ENCODE results near the gene BPIFB1.

BPIFB1 gene

GRCh38 chr20:33322456-33322855 is 39.4 kb downstream of the BPIFB1 start:
- H3K4me1 ChIP-seq (ENCODE audit: insufficient read depth, low read length, severe bottlenecking), result no peaks in the 10 kb centered on the region
- no peaks in the 10 kb centered on the region for H3K9me3 ChIP-seq (ENCODE audit: low read length)
- H3F3A ChIP-seq (ENCODE audit: insufficient read depth, low read length), result no peaks in the 10 kb centered on the region
- H3K9ac ChIP-seq (ENCODE audit: low read length), result no peak overlapping the region
- no peaks in the 10 kb centered on the region for H4K20me1 ChIP-seq (ENCODE audit: insufficient read depth, low read length)
- no peak overlapping the region for H3K4me2 ChIP-seq (ENCODE audit: low read length)
- TF ChIP-seq EZH2 (IDR thresholded peaks at IDR 0.05; ENCODE audit: borderline replicate concordance, low read length) (no peak), CTCF (IDR thresholded peaks at IDR 0.05; ENCODE audit: low read length) (no peak)
- peaks cover 27% of the 10 kb centered on the region for H3K27me3 ChIP-seq (ENCODE audit: insufficient read depth, low read length)
- no peaks in the 10 kb centered on the region for H3K36me3 ChIP-seq (ENCODE audit: insufficient read depth, low read length)
- H3K79me2 ChIP-seq (ENCODE audit: insufficient read depth, low read length), result no peaks in the 10 kb centered on the region
- no peak overlapping the region for H3K27ac ChIP-seq (ENCODE audit: low read depth, low read length, poor library complexity, severe bottlenecking)
- no peak overlapping the region for H2AFZ ChIP-seq (ENCODE audit: low read length)
- no peak overlapping the region for H3K4me3 ChIP-seq (ENCODE audit: low read depth, low read length, poor library complexity, severe bottlenecking)
- no peaks in the 10 kb centered on the region for H3K9me2 ChIP-seq (ENCODE audit: low read depth, low read length)

GRCh38 chr20:33323236-33323635 is 40.2 kb downstream of the BPIFB1 start:
- Histone ChIP-seq H3F3A (ENCODE audit: insufficient read depth, low read length) (no peaks in the 10 kb centered on the region), H3K9me3 (ENCODE audit: low read length) (no peaks in the 10 kb centered on the region), H3K9ac (ENCODE audit: low read length) (no peak overlapping the region), H3K4me1 (ENCODE audit: insufficient read depth, low read length, severe bottlenecking) (no peaks in the 10 kb centered on the region), H3K4me3 (ENCODE audit: low read depth, low read length, poor library complexity, severe bottlenecking) (no peak overlapping the region), H2AFZ (ENCODE audit: low read length) (no peak overlapping the region), H3K79me2 (ENCODE audit: insufficient read depth, low read length) (no peaks in the 10 kb centered on the region), H3K9me2 (ENCODE audit: low read depth, low read length) (no peaks in the 10 kb centered on the region), H3K4me2 (ENCODE audit: low read length) (no peak overlapping the region), H3K36me3 (ENCODE audit: insufficient read depth, low read length) (no peaks in the 10 kb centered on the region), H3K27ac (ENCODE audit: low read depth, low read length, poor library complexity, severe bottlenecking) (no peak overlapping the region), H3K27me3 (ENCODE audit: insufficient read depth, low read length) (peaks cover 19% of the 10 kb centered on the region; the same call in 1 of the 2 replicates), H4K20me1 (ENCODE audit: insufficient read depth, low read length) (no peaks in the 10 kb centered on the region)
- no peak for TF ChIP-seq EZH2 (IDR thresholded peaks at IDR 0.05; ENCODE audit: borderline replicate concordance, low read length)
- TF ChIP-seq CTCF (IDR thresholded peaks at IDR 0.05; ENCODE audit: low read length), result no peak

- TF ChIP-seq EZH2 (IDR thresholded peaks at IDR 0.05; ENCODE audit: borderline replicate concordance, low read length) (no peak), CTCF (IDR thresholded peaks at IDR 0.05; ENCODE audit: low read length) (no peak)
- Histone ChIP-seq H4K20me1 (ENCODE audit: insufficient read depth, low read length) (no peaks in the 10 kb centered on the region), H3K27me3 (ENCODE audit: insufficient read depth, low read length) (peaks cover 9% of the 10 kb centered on the region; the same call in 1 of the 2 replicates), H2AFZ (ENCODE audit: low read length) (no peak overlapping the region), H3K9ac (ENCODE audit: low read length) (no peak overlapping the region), H3F3A (ENCODE audit: insufficient read depth, low read length) (no peaks in the 10 kb centered on the region), H3K9me2 (ENCODE audit: low read depth, low read length) (no peaks in the 10 kb centered on the region), H3K4me1 (ENCODE audit: insufficient read depth, low read length, severe bottlenecking) (no peaks in the 10 kb centered on the region), H3K4me2 (ENCODE audit: low read length) (no peak overlapping the region), H3K79me2 (ENCODE audit: insufficient read depth, low read length) (no peaks in the 10 kb centered on the region), H3K27ac (ENCODE audit: low read depth, low read length, poor library complexity, severe bottlenecking) (no peak overlapping the region), H3K9me3 (ENCODE audit: low read length) (no peaks in the 10 kb centered on the region), H3K4me3 (ENCODE audit: low read depth, low read length, poor library complexity, severe bottlenecking) (no peak overlapping the region), H3K36me3 (ENCODE audit: insufficient read depth, low read length) (no peaks in the 10 kb centered on the region)
These were observed 42.3 kb downstream of the BPIFB1 start for GRCh38 chr20:33325350-33325749.
